ENCODE data around the gene PRTN3. TPM values are rescaled to one million over a fixed set of nuclear protein-coding genes. Genes with fewer than 3 reads are reported as not detected.

Gene PRTN3
- total RNA-seq, 4 donors from 2014 or later: not detected

- no peak for TF ChIP-seq POLR2AphosphoS5 (IDR thresholded peaks at IDR 0.05)
- no peak for TF ChIP-seq CTCF (IDR thresholded peaks at IDR 0.05)
- TF ChIP-seq POLR2A (IDR thresholded peaks at IDR 0.05): no peak
- no peak for TF ChIP-seq EP300 (IDR thresholded peaks at IDR 0.05)
- Histone ChIP-seq H3K27ac (peak overlapping the region; percentile 100), H3K36me3 (peaks cover 45% of the 10 kb centered on the region), H3K4me3 (peak overlapping the region; percentile 69), H3K9me3 (no peaks in the 10 kb centered on the region), H3K4me1 (peaks cover 52% of the 10 kb centered on the region), H3K27me3 (no peaks in the 10 kb centered on the region)
- DNase-seq (ENCODE audit: low spot score in 2 of 2): no peak
- 65% methylated on average over 28 of the region's 28 CpGs for WGBS
Measured at GRCh38 chr19:802498-803098, 38.2 kb upstream of the PRTN3 start.

GRCh38 chr19:803099-803561 lies 37.7 kb upstream of the PRTN3 start:
- peak overlapping the region; percentile 69 for H3K4me3 ChIP-seq
- H3K4me1 ChIP-seq: peaks cover 52% of the 10 kb centered on the region
- WGBS: 78% methylated on average over 7 of the region's 17 CpGs
- H3K9me3 ChIP-seq: no peaks in the 10 kb centered on the region
- H3K27ac ChIP-seq: no peak overlapping the region
- TF ChIP-seq CTCF (IDR thresholded peaks at IDR 0.05): no peak
- TF ChIP-seq EP300 (IDR thresholded peaks at IDR 0.05): no peak
- no peak for TF ChIP-seq POLR2A (IDR thresholded peaks at IDR 0.05)
- no peak for TF ChIP-seq POLR2AphosphoS5 (IDR thresholded peaks at IDR 0.05)
- peaks cover 50% of the 10 kb centered on the region for H3K36me3 ChIP-seq
- no peak for DNase-seq (ENCODE audit: low spot score in 2 of 2)
- H3K27me3 ChIP-seq: no peaks in the 10 kb centered on the region

GRCh38 chr19:803686-804418 lies 36.9 kb upstream of the PRTN3 start:
- DNase-seq (ENCODE audit: low spot score in 2 of 2): no peak
- H3K4me1 ChIP-seq: peaks cover 47% of the 10 kb centered on the region
- peaks cover 57% of the 10 kb centered on the region for H3K36me3 ChIP-seq
- H3K4me3 ChIP-seq: no peak overlapping the region
- no peaks in the 10 kb centered on the region for H3K27me3 ChIP-seq
- TF ChIP-seq EP300 (IDR thresholded peaks at IDR 0.05) (no peak), POLR2A (IDR thresholded peaks at IDR 0.05) (no peak), CTCF (IDR thresholded peaks at IDR 0.05) (no peak), POLR2AphosphoS5 (IDR thresholded peaks at IDR 0.05) (no peak)
- whole genome bisulfite sequencing: 91% methylated on average over 21 of the region's 31 CpGs
- H3K27ac ChIP-seq: no peak overlapping the region
- no peaks in the 10 kb centered on the region for H3K9me3 ChIP-seq

- no peak for DNase-seq (ENCODE audit: low spot score in 2 of 2)
- Histone ChIP-seq H3K27me3 (no peaks in the 10 kb centered on the region), H3K9me3 (no peaks in the 10 kb centered on the region), H3K4me3 (no peak overlapping the region), H3K36me3 (peaks cover 65% of the 10 kb centered on the region), H3K27ac (no peak overlapping the region), H3K4me1 (peaks cover 39% of the 10 kb centered on the region)
- 93% methylated on average over 6 of the region's 53 CpGs for WGBS
- TF ChIP-seq POLR2AphosphoS5 (IDR thresholded peaks at IDR 0.05) (no peak), CTCF (IDR thresholded peaks at IDR 0.05) (no peak), POLR2A (IDR thresholded peaks at IDR 0.05) (no peak), EP300 (IDR thresholded peaks at IDR 0.05) (no peak)
Measured at GRCh38 chr19:804419-805165, 36.2 kb upstream of the PRTN3 start.

- no peaks in the 10 kb centered on the region for H3K9me3 ChIP-seq
- WGBS: 98% methylated on average over 5 of the region's 33 CpGs
- peaks cover 34% of the 10 kb centered on the region for H3K4me1 ChIP-seq
- H3K27ac ChIP-seq: no peak overlapping the region
- TF ChIP-seq POLR2AphosphoS5 (IDR thresholded peaks at IDR 0.05) (no peak), CTCF (IDR thresholded peaks at IDR 0.05) (peak in 1 of 2 donors; percentile 34)
- peaks cover 70% of the 10 kb centered on the region for H3K36me3 ChIP-seq
- no peak overlapping the region for H3K4me3 ChIP-seq
- DNase-seq (ENCODE audit: low spot score in 2 of 2): no peak
- H3K27me3 ChIP-seq: no peaks in the 10 kb centered on the region
Measured at GRCh38 chr19:805166-805551, 35.6 kb upstream of the PRTN3 start.

Measured in suprapubic skin (tissue), 4 donors.